ENCODE results near the gene ZDHHC14. TPM values are rescaled to one million over a fixed set of nuclear protein-coding genes. Genes with fewer than 3 reads are reported as not detected.

ZDHHC14 gene
- total and polyA plus RNA-seq, 2 of the 8 experiments (the other 6 are each of a cell fraction or from before 2014, with no cell fraction given): 2.9 to 5.3 TPM

DNA sequence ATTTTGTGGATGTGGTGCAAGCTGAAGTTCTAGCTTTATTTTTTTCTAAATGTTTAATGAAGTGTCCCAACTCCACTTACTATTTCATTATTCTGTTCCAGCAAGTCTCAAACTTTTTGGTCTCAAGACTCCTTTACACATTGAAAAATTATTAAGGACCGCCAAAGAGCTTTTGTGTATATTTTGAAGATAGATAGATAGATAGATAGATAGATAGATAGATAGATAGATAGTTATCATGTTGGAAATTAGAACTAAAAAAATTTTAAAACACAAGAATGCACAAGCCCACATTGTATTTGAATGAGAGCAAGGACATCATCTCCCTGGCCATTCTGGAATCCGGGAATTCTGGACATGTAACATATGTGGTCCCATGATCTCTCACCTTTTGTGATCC, 260.8 kb downstream of the ZDHHC14 start:
- H3K23me2 ChIP-seq (ENCODE audit: low read depth, low read length): no peaks in the 10 kb centered on the region
- H3K4ac ChIP-seq (replicated peaks; ENCODE audit: insufficient read length, low read depth, low read length): no peak overlapping the region
- H4K8ac ChIP-seq (ENCODE audit: extremely low read depth, insufficient read depth, low read length): no peak overlapping the region
- peak overlapping the region; percentile 37; the same call in 1 of the 2 replicates for H2BK20ac ChIP-seq (ENCODE audit: low read length)
- FAIRE-seq: no peak
- no peak overlapping the region for H2BK5ac ChIP-seq (ENCODE audit: low read depth, low read length)
- H2AFZ ChIP-seq (ENCODE audit: low read length): no peak overlapping the region
- H3K27me3 ChIP-seq (replicated peaks in 1 of 4; ENCODE audit: control insufficient read depth in 3 of 4, extremely low read depth in 1 of 4, insufficient read depth in 3 of 4, low read length in 3 of 4): no peaks in the 10 kb centered on the region
- no peak overlapping the region for H3K14ac ChIP-seq (ENCODE audit: insufficient read length)
- no peak overlapping the region for H3K23ac ChIP-seq (ENCODE audit: insufficient read length)
- H3K79me1 ChIP-seq (ENCODE audit: low read depth, low read length): no peaks in the 10 kb centered on the region
- H2AK5ac ChIP-seq (ENCODE audit: low read depth, low read length): no peak overlapping the region
- ChIA-PET CTCF (ENCODE audit: partially characterized antibody) (interaction anchor here (1.0 to 1.2 kb wide), 2 partner anchors 12 to 26 kb away, joined by 3 read pairs; no protein-coding TSS in a partner anchor), POLR2A (ENCODE audit: partially characterized antibody) (no interaction called here)
- 98% methylated on average over 2 of the region's 2 CpGs; no CpG with 5 or more reads in 1 of the 2 experiments for WGBS, 2 experiments (ENCODE audit: extremely low coverage in 1 of 2, insufficient coverage in 1 of 2, insufficient read length in 1 of 2, insufficient replicate concordance in 2 of 2, low coverage in 1 of 2, low lambda C conversion rate in 2 of 2, missing lambda C conversion rate in 1 of 2)
- no peak overlapping the region for H3K9ac ChIP-seq (replicated peaks in 1 of 4; ENCODE audit: extremely low read depth in 1 of 4, low read depth in 3 of 4, low read length in 3 of 4)
- DNase-seq (ENCODE audit: low read depth in 1 of 2, low spot score in 2 of 2): no peak
- H3K27ac ChIP-seq (ENCODE audit: low read depth, low read length): no peak overlapping the region
- no peak overlapping the region for H3K4me2 ChIP-seq (ENCODE audit: insufficient read depth in 1 of 2, low read depth in 2 of 2, low read length in 2 of 2)
- H3K9me3 ChIP-seq (ENCODE audit: insufficient read depth in 2 of 2, low read depth in 1 of 2, low read length in 1 of 2): no peaks in the 10 kb centered on the region
- no peak overlapping the region for H2BK12ac ChIP-seq (ENCODE audit: low read depth, low read length)
- no peak overlapping the region; the same call in 1 of the 2 replicates for H3K18ac ChIP-seq (ENCODE audit: extremely low read depth, low read length)
- no peaks in the 10 kb centered on the region for H3K79me2 ChIP-seq (ENCODE audit: control insufficient read depth in 1 of 2, insufficient read depth in 2 of 2, low read length in 2 of 2)
- no peaks in the 10 kb centered on the region for H3K36me3 ChIP-seq (ENCODE audit: control insufficient read depth in 2 of 4, insufficient read depth in 4 of 4, low read length in 3 of 4)
- H4K20me1 ChIP-seq (replicated peaks in 1 of 2; ENCODE audit: control insufficient read depth in 1 of 2, insufficient read depth in 2 of 2, low read length in 2 of 2): no peaks in the 10 kb centered on the region
- H3K56ac ChIP-seq (replicated peaks; ENCODE audit: insufficient read length, low read depth, low read length): no peak overlapping the region
- H4K5ac ChIP-seq (ENCODE audit: insufficient read length, low read depth, low read length): no peak overlapping the region
- no peak overlapping the region for H2BK120ac ChIP-seq (replicated peaks; ENCODE audit: low read depth, low read length)
- no peak overlapping the region for H3K4me3 ChIP-seq (ENCODE audit: extremely low read depth in 1 of 4, insufficient read depth in 2 of 4, low read depth in 3 of 4, low read length in 4 of 4)
- H3K4me1 ChIP-seq (replicated peaks in 1 of 4; ENCODE audit: control insufficient read depth in 3 of 4, insufficient read depth in 4 of 4, low read length in 3 of 4): no peaks in the 10 kb centered on the region; a peak in 1 of 7 replicates
- no peak overlapping the region for H2BK15ac ChIP-seq (ENCODE audit: low read length)
- TF ChIP-seq GABPA (IDR thresholded peaks at IDR 0.05; ENCODE audit: borderline replicate concordance, insufficient read depth, low read length) (no peak), RFX5 (IDR thresholded peaks at IDR 0.05; ENCODE audit: borderline replicate concordance, low read depth, low read length) (no peak)
- no peak overlapping the region for H4K91ac ChIP-seq (replicated peaks; ENCODE audit: insufficient read length, low read length)
